ENCODE data around the gene RMP24.

Gene RMP24

GRCh38 chr18:35991696-35992095 lies 19.2 kb downstream of the RMP24 start:
- TF ChIP-seq, protein P1, sequence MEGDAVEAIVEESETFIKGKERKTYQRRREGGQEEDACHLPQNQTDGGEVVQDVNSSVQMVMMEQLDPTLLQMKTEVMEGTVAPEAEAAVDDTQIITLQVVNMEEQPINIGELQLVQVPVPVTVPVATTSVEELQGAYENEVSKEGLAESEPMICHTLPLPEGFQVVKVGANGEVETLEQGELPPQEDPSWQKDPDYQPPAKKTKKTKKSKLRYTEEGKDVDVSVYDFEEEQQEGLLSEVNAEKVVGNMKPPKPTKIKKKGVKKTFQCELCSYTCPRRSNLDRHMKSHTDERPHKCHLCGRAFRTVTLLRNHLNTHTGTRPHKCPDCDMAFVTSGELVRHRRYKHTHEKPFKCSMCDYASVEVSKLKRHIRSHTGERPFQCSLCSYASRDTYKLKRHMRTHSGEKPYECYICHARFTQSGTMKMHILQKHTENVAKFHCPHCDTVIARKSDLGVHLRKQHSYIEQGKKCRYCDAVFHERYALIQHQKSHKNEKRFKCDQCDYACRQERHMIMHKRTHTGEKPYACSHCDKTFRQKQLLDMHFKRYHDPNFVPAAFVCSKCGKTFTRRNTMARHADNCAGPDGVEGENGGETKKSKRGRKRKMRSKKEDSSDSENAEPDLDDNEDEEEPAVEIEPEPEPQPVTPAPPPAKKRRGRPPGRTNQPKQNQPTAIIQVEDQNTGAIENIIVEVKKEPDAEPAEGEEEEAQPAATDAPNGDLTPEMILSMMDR (IDR thresholded peaks at IDR 0.05) = no peak
- intact Hi-C loops (cut with DNase I; ENCODE audit: low total_unique reads) = no loop called here
- peaks cover 12 to 31% (median 29%) of the 10 kb centered on the region in 3 donors for H3K36me3 ChIP-seq

DNA sequence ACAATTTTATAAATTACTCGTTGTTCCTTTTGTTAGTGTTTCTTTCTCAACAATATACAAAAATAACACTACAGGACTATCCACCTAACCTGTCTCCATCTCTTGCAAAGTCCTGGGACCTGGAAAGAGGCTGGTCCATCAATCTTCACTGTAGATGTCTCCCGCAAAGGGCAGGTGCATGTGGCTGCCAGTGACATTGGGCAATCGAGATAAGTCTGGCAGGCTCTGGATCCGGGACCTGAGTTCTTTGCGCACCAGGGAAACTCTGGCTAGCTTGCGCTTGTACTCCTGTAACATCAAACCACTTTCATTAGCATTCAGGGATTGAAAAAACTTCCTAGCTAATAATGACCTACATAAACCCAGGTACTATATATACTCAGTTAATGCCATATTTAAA lies 20.5 kb downstream of the RMP24 start:
- Histone ChIP-seq H3K27ac (no peak overlapping the region), H3K27me3 (no peaks in the 10 kb centered on the region), H3K4me1 (no peaks in the 10 kb centered on the region), H3K4me3 (no peak overlapping the region), H3K9me3 (no peaks in the 10 kb centered on the region), H3K36me3 (peaks cover 12 to 30% (median 25%) of the 10 kb centered on the region in 3 donors)
- TF ChIP-seq, protein P1 (IDR thresholded peaks at IDR 0.05) = no peak
- no peak for DNase-seq
- intact Hi-C loops (cut with DNase I; ENCODE audit: low total_unique reads) = no loop called here

More at GRCh38 chr18:35991696-35992095, 19.2 kb downstream of the RMP24 start:
- Histone ChIP-seq H3K4me1 (no peaks in the 10 kb centered on the region), H3K4me3 (no peak overlapping the region), H3K9me3 (no peaks in the 10 kb centered on the region), H3K27me3 (no peaks in the 10 kb centered on the region), H3K27ac (no peak overlapping the region)
- no peak for DNase-seq

DNA sequence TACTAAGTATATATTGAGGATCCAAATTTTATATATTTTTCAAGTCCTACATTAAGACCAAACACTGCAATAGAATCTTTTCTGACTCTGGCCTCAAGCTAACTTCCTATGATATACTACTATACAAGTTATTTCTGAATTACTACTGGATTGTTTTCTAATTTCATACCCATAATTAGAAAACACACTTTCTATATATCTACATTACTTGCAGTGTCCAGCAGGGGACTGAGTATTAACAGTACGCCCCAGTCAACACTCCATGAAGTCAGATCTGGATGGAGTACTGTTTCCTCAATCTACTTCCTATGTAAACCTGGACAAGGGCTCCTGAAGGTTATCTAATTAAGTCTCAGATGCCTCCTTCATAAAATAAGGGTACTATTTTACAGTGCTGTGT lies 26.5 kb downstream of the RMP24 start:
- intact Hi-C loops (cut with DNase I; ENCODE audit: low total_unique reads) = no loop called here
- H3K9me3 ChIP-seq = no peaks in the 10 kb centered on the region
- no peaks in the 10 kb centered on the region for H3K27me3 ChIP-seq
- TF ChIP-seq, protein P1 (IDR thresholded peaks at IDR 0.05) = no peak
- no peak for DNase-seq
- H3K36me3 ChIP-seq = no peaks in the 10 kb centered on the region
- H3K27ac ChIP-seq = no peak overlapping the region
- no peak overlapping the region for H3K4me3 ChIP-seq
- H3K4me1 ChIP-seq = peaks cover 0 to 11% (median 0%) of the 10 kb centered on the region in 4 donors

DNA sequence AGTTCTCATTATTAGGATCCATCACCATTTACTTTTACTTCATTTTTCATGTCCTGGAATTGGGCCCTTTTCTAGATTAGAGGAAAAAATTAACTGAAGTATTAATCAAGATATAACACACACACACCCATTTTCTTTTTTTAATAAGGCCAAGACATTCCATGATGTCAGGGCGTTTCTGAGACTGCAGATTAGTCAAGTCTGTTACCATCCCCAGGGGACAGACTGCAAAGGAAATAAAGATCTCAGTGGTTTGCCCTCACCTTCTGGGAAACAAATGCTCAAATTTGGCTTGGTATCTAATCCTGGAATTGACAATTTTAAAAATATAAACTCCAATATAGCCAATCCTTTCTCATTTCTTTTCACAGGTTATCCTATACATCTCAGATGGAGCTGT lies 27.4 kb downstream of the RMP24 start:
- no peak overlapping the region for H3K27ac ChIP-seq
- H3K4me3 ChIP-seq = no peak overlapping the region
- H3K36me3 ChIP-seq = no peaks in the 10 kb centered on the region
- TF ChIP-seq, protein P1 (IDR thresholded peaks at IDR 0.05) = no peak
- H3K9me3 ChIP-seq = no peaks in the 10 kb centered on the region
- DNase-seq = no peak
- intact Hi-C loops (cut with DNase I; ENCODE audit: low total_unique reads) = no loop called here
- no peaks in the 10 kb centered on the region for H3K27me3 ChIP-seq
- H3K4me1 ChIP-seq = peaks cover 0 to 11% (median 0%) of the 10 kb centered on the region in 4 donors

DNA sequence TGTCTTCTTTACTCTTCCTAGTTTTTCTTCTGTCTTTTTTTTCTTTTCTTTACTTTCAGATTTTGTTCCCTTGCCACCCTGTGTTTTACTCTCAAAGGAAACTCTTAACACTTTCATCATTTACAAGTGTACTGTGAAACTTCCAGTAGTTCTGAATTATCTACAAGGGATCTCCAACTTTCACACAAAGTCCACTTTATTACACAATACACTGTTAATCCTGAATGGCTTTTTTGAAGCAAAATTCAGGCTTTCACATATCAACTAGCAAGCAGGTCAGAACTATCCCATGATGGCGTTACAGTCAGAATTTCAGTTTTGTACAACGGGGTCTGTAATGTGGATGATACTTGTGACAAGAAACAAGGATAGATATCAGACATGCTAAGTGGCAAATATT lies 34.5 kb downstream of the RMP24 start:
- TF ChIP-seq, protein P1 (IDR thresholded peaks at IDR 0.05) = no peak
- DNase-seq = no peak
- intact Hi-C loops (cut with DNase I; ENCODE audit: low total_unique reads) = no loop called here

GRCh38 chr18:36009214-36009613 lies 36.7 kb downstream of the RMP24 start:
- Histone ChIP-seq H3K27ac (no peak overlapping the region), H3K27me3 (no peaks in the 10 kb centered on the region), H3K4me1 (no peaks in the 10 kb centered on the region), H3K4me3 (no peak overlapping the region), H3K9me3 (no peaks in the 10 kb centered on the region), H3K36me3 (no peaks in the 10 kb centered on the region)
- TF ChIP-seq, protein P1 (IDR thresholded peaks at IDR 0.05) = no peak
- intact Hi-C loops (cut with DNase I; ENCODE audit: low total_unique reads) = no loop called here
- no peak for DNase-seq

More for the DNA sequence above, 34.5 kb downstream of the RMP24 start:
- Histone ChIP-seq H3K27me3 (no peaks in the 10 kb centered on the region), H3K9me3 (no peaks in the 10 kb centered on the region), H3K4me3 (no peak overlapping the region), H3K4me1 (peaks cover 0 to 3% (median 0%) of the 10 kb centered on the region in 4 donors), H3K27ac (no peak overlapping the region), H3K36me3 (no peaks in the 10 kb centered on the region)
